AML-193 (cell line): Measurements from ENCODE around the gene SLC44A1.
A peak's percentile ranks its signal among the peaks of the same experiment; 100 is the strongest.

Source experiments
- DNase-seq, 2 experiments: peaks; one replicate each; lab custom pipeline; 2025; lab: John Stamatoyannopoulos, UW

Gene SLC44A1

GRCh38 chr9:105392531-105392930, 148.1 kb downstream of the SLC44A1 start:
- DNase-seq, result no peak

- no peak for DNase-seq
Observed at GRCh38 chr9:105393576-105394344, 149.3 kb downstream of the SLC44A1 start.

GRCh38 chr9:105396441-105396840, 152.0 kb downstream of the SLC44A1 start:
- DNase-seq, result no peak

GRCh38 chr9:105396901-105397300, 152.4 kb downstream of the SLC44A1 start:
- DNase-seq, result no peak

- no peak for DNase-seq
Observed at GRCh38 chr9:105399117-105399516, 154.7 kb downstream of the SLC44A1 start.

GRCh38 chr9:105401651-105402050, 157.2 kb downstream of the SLC44A1 start:
- DNase-seq, result no peak

GRCh38 chr9:105403552-105404248, 159.2 kb downstream of the SLC44A1 start:
- DNase-seq, result no peak

GRCh38 chr9:105405514-105406131, 161.2 kb downstream of the SLC44A1 start:
- peak; percentile 45 to 54 for DNase-seq

- no peak for DNase-seq
Observed at GRCh38 chr9:105406369-105406768, 161.9 kb downstream of the SLC44A1 start.

GRCh38 chr9:105413525-105413924, 169.1 kb downstream of the SLC44A1 start:
- DNase-seq, result peak in 1 of 2 experiments; percentile 10

- DNase-seq, result peak; percentile 23 to 51
Observed at GRCh38 chr9:105414947-105415661, 170.7 kb downstream of the SLC44A1 start.

- no peak for DNase-seq
Observed at GRCh38 chr9:105415662-105415980, 171.2 kb downstream of the SLC44A1 start.

- no peak for DNase-seq
Observed at GRCh38 chr9:105416840-105417239, 172.4 kb downstream of the SLC44A1 start.

GRCh38 chr9:105418588-105419500, 174.4 kb downstream of the SLC44A1 start:
- DNase-seq, result peak in 1 of 2 experiments; percentile 17

- no peak for DNase-seq
Observed at GRCh38 chr9:105419816-105420597, 175.6 kb downstream of the SLC44A1 start.

GRCh38 chr9:105421154-105421553, 176.7 kb downstream of the SLC44A1 start:
- no peak for DNase-seq

GRCh38 chr9:105421864-105422263, 177.4 kb downstream of the SLC44A1 start:
- peak in 1 of 2 experiments; percentile 2 for DNase-seq

GRCh38 chr9:105425816-105426433, 181.5 kb downstream of the SLC44A1 start:
- peak; percentile 40 to 57 for DNase-seq

GRCh38 chr9:105426657-105427056, 182.2 kb downstream of the SLC44A1 start:
- no peak for DNase-seq
